Measurements from ENCODE around the gene SORCS3. TPM values are rescaled to one million over a fixed set of nuclear protein-coding genes. Genes with fewer than 3 reads are reported as not detected.

Gene SORCS3
- total and polyA plus RNA-seq, 10 of the 15 experiments (the other 5 are each of a cell fraction or from before 2014, with no cell fraction given) = 0.01 to 0.04 (median 0.02) TPM; not detected in 7

DNA sequence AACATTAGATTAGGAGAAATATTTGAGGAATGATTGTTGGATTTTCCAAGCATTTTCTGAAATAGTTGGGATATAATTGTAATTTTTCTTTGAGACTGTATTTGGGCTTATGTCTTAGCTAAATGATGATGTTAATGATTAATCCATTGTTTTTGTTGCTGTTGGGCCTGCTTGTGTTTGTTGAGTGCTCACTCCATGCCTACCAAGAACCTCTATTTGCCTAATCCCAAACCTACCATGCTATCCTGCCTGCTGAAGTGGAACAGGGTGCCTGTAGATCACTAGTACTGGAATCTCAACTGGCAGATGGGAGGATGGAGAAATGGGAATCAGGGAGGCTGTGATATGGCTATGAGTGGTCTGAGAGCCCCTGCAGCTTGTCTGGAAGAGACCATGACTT lies 565.5 kb downstream of the SORCS3 start:
- BruUV-seq (replicated peaks) = no TSS peak
- Histone ChIP-seq H3K4me1 (ENCODE audit: control insufficient read depth, insufficient read depth, low read length) (no peaks in the 10 kb centered on the region), H3K27ac (ENCODE audit: control insufficient read depth, insufficient read depth) (no peak overlapping the region), H3K9ac (ENCODE audit: control insufficient read depth, insufficient read depth, low read length) (no peak overlapping the region), H4K20me1 (ENCODE audit: control insufficient read depth, insufficient read depth) (no peaks in the 10 kb centered on the region), H3K9me3 (replicated peaks; ENCODE audit: control insufficient read depth, insufficient read depth, low read length) (no peaks in the 10 kb centered on the region), H3K36me3 (ENCODE audit: control insufficient read depth in 2 of 2, insufficient read depth in 2 of 2, low read length in 1 of 2) (no peaks in the 10 kb centered on the region), H3K4me2 (ENCODE audit: control insufficient read depth, insufficient read depth) (no peak overlapping the region), H2AFZ (ENCODE audit: control insufficient read depth, low read depth, low read length) (no peak overlapping the region), H3K4me3 (no peak overlapping the region), H3K27me3 (replicated peaks in 1 of 2; ENCODE audit: control insufficient read depth in 2 of 2, insufficient read depth in 2 of 2, low read length in 1 of 2) (no peaks in the 10 kb centered on the region), H3K79me2 (ENCODE audit: control insufficient read depth, insufficient read depth, low read length) (no peaks in the 10 kb centered on the region)
- CTCF ChIA-PET = no interaction called here
- RAD21 ChIA-PET (ENCODE audit: unreplicated experiment) = no interaction called here
- ATAC-seq (no peak), FAIRE-seq (no peak), DNase-seq (ENCODE audit: low read depth, low spot score) (no peak)
- TF ChIP-seq NFXL1 (IDR thresholded peaks at IDR 0.05; ENCODE audit: borderline replicate concordance) = no peak
- TF ChIP-seq RCOR1 (conservative IDR thresholded peaks at IDR 0.05; ENCODE audit: low read depth, low read length) = no peak
- TF ChIP-seq, protein P1, sequence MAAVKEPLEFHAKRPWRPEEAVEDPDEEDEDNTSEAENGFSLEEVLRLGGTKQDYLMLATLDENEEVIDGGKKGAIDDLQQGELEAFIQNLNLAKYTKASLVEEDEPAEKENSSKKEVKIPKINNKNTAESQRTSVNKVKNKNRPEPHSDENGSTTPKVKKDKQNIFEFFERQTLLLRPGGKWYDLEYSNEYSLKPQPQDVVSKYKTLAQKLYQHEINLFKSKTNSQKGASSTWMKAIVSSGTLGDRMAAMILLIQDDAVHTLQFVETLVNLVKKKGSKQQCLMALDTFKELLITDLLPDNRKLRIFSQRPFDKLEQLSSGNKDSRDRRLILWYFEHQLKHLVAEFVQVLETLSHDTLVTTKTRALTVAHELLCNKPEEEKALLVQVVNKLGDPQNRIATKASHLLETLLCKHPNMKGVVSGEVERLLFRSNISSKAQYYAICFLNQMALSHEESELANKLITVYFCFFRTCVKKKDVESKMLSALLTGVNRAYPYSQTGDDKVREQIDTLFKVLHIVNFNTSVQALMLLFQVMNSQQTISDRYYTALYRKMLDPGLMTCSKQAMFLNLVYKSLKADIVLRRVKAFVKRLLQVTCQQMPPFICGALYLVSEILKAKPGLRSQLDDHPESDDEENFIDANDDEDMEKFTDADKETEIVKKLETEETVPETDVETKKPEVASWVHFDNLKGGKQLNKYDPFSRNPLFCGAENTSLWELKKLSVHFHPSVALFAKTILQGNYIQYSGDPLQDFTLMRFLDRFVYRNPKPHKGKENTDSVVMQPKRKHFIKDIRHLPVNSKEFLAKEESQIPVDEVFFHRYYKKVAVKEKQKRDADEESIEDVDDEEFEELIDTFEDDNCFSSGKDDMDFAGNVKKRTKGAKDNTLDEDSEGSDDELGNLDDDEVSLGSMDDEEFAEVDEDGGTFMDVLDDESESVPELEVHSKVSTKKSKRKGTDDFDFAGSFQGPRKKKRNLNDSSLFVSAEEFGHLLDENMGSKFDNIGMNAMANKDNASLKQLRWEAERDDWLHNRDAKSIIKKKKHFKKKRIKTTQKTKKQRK (IDR thresholded peaks at IDR 0.05; ENCODE audit: low read depth, low read length) = no peak
- in situ Hi-C loops (cut with MboI) = no loop called here
- POLR2A ChIA-PET = no interaction called here
- SMC1A ChIA-PET (ENCODE audit: uncharacterized antibody, unreplicated experiment) = no interaction called here
- intact Hi-C loops (cut with micrococcal nuclease; ENCODE audit: unreplicated experiment) = no loop called here

DNA sequence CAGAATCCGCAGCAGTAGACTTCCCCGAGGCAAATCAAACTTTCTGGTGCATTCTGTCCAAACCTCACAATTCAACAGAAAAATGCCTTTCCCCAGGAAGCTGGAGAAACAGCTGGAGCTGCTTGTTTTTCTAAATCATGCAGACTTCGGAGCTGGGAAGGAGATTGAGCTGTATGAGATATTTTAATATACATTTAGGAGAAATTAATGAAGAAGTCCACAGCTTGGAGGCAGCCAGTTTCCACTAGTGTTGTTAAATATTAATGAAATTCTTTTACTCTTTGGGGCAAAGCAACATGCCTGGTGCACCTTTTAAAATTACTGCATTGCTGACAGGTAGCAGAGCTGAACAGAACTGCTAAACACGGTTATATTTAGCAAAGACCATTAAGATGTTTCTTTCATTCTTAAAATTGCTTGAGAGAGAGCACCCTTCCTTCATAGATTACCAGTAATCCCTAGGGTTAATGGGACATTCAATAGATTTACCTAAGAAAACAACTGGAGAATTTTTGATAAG lies 566.4 kb downstream of the SORCS3 start:
- ChIA-PET CTCF (no interaction called here), SMC1A (ENCODE audit: uncharacterized antibody, unreplicated experiment) (no interaction called here), POLR2A (no interaction called here), RAD21 (ENCODE audit: unreplicated experiment) (no interaction called here)
- FAIRE-seq (no peak), ATAC-seq (no peak), DNase-seq (ENCODE audit: low read depth, low spot score) (no peak)
- in situ Hi-C loops (cut with MboI) (no loop called here), intact Hi-C loops (cut with micrococcal nuclease; ENCODE audit: unreplicated experiment) (no loop called here)
- no peaks in the 10 kb centered on the region for H3K36me3 ChIP-seq (ENCODE audit: control insufficient read depth in 2 of 2, insufficient read depth in 2 of 2, low read length in 1 of 2)
- 3% methylated on average over 4 of the region's 4 CpGs for WGBS (ENCODE audit: insufficient coverage, insufficient replicate concordance, low lambda C conversion rate, missing lambda C conversion rate)
- no peaks in the 10 kb centered on the region for H3K9me3 ChIP-seq (replicated peaks; ENCODE audit: control insufficient read depth, insufficient read depth, low read length)
- no peaks in the 10 kb centered on the region for H3K79me2 ChIP-seq (ENCODE audit: control insufficient read depth, insufficient read depth, low read length)
- H2AFZ ChIP-seq (ENCODE audit: control insufficient read depth, low read depth, low read length) = no peak overlapping the region
- no peaks in the 10 kb centered on the region for H3K4me1 ChIP-seq (ENCODE audit: control insufficient read depth, insufficient read depth, low read length)
- no peak overlapping the region for H3K9ac ChIP-seq (ENCODE audit: control insufficient read depth, insufficient read depth, low read length)
- no peaks in the 10 kb centered on the region for H3K27me3 ChIP-seq (replicated peaks in 1 of 2; ENCODE audit: control insufficient read depth in 2 of 2, insufficient read depth in 2 of 2, low read length in 1 of 2)
- H3K4me3 ChIP-seq = no peak overlapping the region
- H3K27ac ChIP-seq (ENCODE audit: control insufficient read depth, insufficient read depth) = no peak overlapping the region
- BruUV-seq (replicated peaks) = no TSS peak
- no peak overlapping the region for H3K4me2 ChIP-seq (ENCODE audit: control insufficient read depth, insufficient read depth)
- H4K20me1 ChIP-seq (ENCODE audit: control insufficient read depth, insufficient read depth) = no peaks in the 10 kb centered on the region
- TF ChIP-seq NFIC (IDR thresholded peaks at IDR 0.05; ENCODE audit: low read depth, low read length) (no peak), NRF1 (conservative IDR thresholded peaks at IDR 0.05; ENCODE audit: low read depth, low read length) (no peak), POLR2A (IDR thresholded peaks at IDR 0.05; ENCODE audit: low read depth, low read length) (no peak), ATF7 (IDR thresholded peaks at IDR 0.05; ENCODE audit: low read depth) (no peak), WRNIP1 (IDR thresholded peaks at IDR 0.05; ENCODE audit: borderline replicate concordance, low read depth, low read length) (no peak), RB1 (IDR thresholded peaks at IDR 0.05; ENCODE audit: borderline replicate concordance) (no peak), SP1 (IDR thresholded peaks at IDR 0.05; ENCODE audit: low read depth, low read length) (no peak), ZBED1 (IDR thresholded peaks at IDR 0.05; ENCODE audit: borderline replicate concordance) (no peak), HDGF (IDR thresholded peaks at IDR 0.05) (no peak), IRF4 (IDR thresholded peaks at IDR 0.05; ENCODE audit: low read depth, low read length) (no peak), RAD51 (IDR thresholded peaks at IDR 0.05) (no peak), ZNF274 (IDR thresholded peaks at IDR 0.05; ENCODE audit: insufficient read depth, insufficient read length) (no peak), LARP7 (IDR thresholded peaks at IDR 0.05) (no peak)
- TF ChIP-seq, protein P2, sequence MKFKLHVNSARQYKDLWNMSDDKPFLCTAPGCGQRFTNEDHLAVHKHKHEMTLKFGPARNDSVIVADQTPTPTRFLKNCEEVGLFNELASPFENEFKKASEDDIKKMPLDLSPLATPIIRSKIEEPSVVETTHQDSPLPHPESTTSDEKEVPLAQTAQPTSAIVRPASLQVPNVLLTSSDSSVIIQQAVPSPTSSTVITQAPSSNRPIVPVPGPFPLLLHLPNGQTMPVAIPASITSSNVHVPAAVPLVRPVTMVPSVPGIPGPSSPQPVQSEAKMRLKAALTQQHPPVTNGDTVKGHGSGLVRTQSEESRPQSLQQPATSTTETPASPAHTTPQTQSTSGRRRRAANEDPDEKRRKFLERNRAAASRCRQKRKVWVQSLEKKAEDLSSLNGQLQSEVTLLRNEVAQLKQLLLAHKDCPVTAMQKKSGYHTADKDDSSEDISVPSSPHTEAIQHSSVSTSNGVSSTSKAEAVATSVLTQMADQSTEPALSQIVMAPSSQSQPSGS (IDR thresholded peaks at IDR 0.05; ENCODE audit: low read length) = no peak

All from GM12878 (cell line).